GM04503 (cell line): ENCODE measurements around the gene SPATA33.
"Not testable (repeated sequence)": the region's sequence is repeated elsewhere in the genome, so short reads cannot be mapped to it uniquely, and the experiment has no call there.

Experiments used
- DNase-seq: peaks from one replicate; pipeline ENCODE4 v3.0.0-alpha.2; 2012; ENCODE audit warnings: low read depth

The SPATA33 gene

GRCh38 chr16:89664238-89664637 is 6.6 kb downstream of the SPATA33 start:
- DNase-seq = not testable (repeated sequence)

GRCh38 chr16:89667000-89667399 is 9.4 kb downstream of the SPATA33 start:
- DNase-seq = not testable (repeated sequence)

GRCh38 chr16:89667633-89668032 is 10.0 kb downstream of the SPATA33 start:
- DNase-seq = no peak

- DNase-seq = no peak
Observed at GRCh38 chr16:89668790-89669158, 11.1 kb downstream of the SPATA33 start.

GRCh38 chr16:89669755-89670154 is 12.1 kb downstream of the SPATA33 start:
- no peak for DNase-seq

GRCh38 chr16:89670496-89671431 is 13.1 kb downstream of the SPATA33 start:
- no peak for DNase-seq

GRCh38 chr16:89671565-89671964 is 13.9 kb downstream of the SPATA33 start:
- DNase-seq = not testable (repeated sequence)

- no peak for DNase-seq
Observed at GRCh38 chr16:89672177-89672941, 14.7 kb downstream of the SPATA33 start.

GRCh38 chr16:89678258-89678657 is 20.6 kb downstream of the SPATA33 start:
- no peak for DNase-seq

GRCh38 chr16:89685916-89686315 is 28.3 kb downstream of the SPATA33 start:
- DNase-seq = no peak

- DNase-seq = no peak
Observed at GRCh38 chr16:89686520-89687091, 29.0 kb downstream of the SPATA33 start, which contains the start of gene CDK10. TSS of gene CDK10 (plus strand) at chr16:89686689. CDS start at chr16:89686711, 22 bp downstream.

GRCh38 chr16:89687092-89687940 is 29.7 kb downstream of the SPATA33 start:
- DNase-seq = no peak

- no peak for DNase-seq
Observed at GRCh38 chr16:89688395-89688794, 30.8 kb downstream of the SPATA33 start.

- DNase-seq = no peak
Observed at GRCh38 chr16:89689142-89689541, 31.5 kb downstream of the SPATA33 start.

GRCh38 chr16:89689621-89690020 is 32.0 kb downstream of the SPATA33 start:
- not testable (repeated sequence) for DNase-seq

GRCh38 chr16:89690392-89690901 is 32.8 kb downstream of the SPATA33 start:
- DNase-seq = no peak

GRCh38 chr16:89691231-89691985 is 33.8 kb downstream of the SPATA33 start:
- DNase-seq = no peak

- DNase-seq = no peak
Observed at GRCh38 chr16:89691986-89692569, 34.4 kb downstream of the SPATA33 start.

GRCh38 chr16:89693289-89693731 is 35.7 kb downstream of the SPATA33 start:
- DNase-seq = no peak
